K562 (cell line): ENCODE results near the gene OSBPL7. TPM values are rescaled to one million over a fixed set of nuclear protein-coding genes. Genes with fewer than 3 reads are reported as not detected.

ENCODE experiments used
- FIP1L1 ChIP-seq: fragments of 200-400 bp; formaldehyde crosslinking; IDR thresholded peaks from 2 replicates; pipeline ENCODE4 v1.6.1; 2018; ENCODE audit warnings: mild to moderate bottlenecking, low read depth, low read length; ENCODE audit not compliant: poor library complexity, severe bottlenecking
- GTF2B ChIP-seq: IDR thresholded peaks from 2 replicates; pipeline ENCODE4 v1.6.1; 2011; ENCODE audit not compliant: insufficient read length; ENCODE audit errors: extremely low read depth
- PHB2 ChIP-seq: fragments of 450-650 bp; IDR thresholded peaks from 2 replicates; pipeline ENCODE4 v1.6.1; 2017; ENCODE audit warnings: low read depth
- STAT5B ChIP-seq: fragments of 250-450 bp; sonication (Bioruptor Pico); IDR thresholded peaks from 2 replicates; pipeline ENCODE4 v1.8.0; 2021; ENCODE audit warnings: mild to moderate bottlenecking, inconsistent platforms
- polyA plus RNA-seq, 8 experiments: library from polyadenylated mRNA; depleted of rRNA in 4 of 8; stranded (reverse) in 5 of 8; unstranded in 3 of 8; fragments of >200 nt; fragmentation: Nextera tagmentation in 2 of 8; fragmentation: Illumina TruSeq in 1 of 8; extraction: Ambion mirVana in 2 of 8; extraction: Trizol in 1 of 8; gene quantifications; 2 replicates each; pipeline versions ENCODE4 v1.2.1 to v1.2.3, GENCODE V29; 2011 to 2014; ENCODE audit warnings: inconsistent platforms in 1 of 8, missing spikeins in 1 of 8
- total RNA-seq, 7 experiments: library from RNA; depleted of rRNA in 6 of 7; stranded (reverse); fragments of >200 nt in 6 of 7; fragmentation: Illumina TruSeq in 2 of 7; extraction: Trizol in 2 of 7; gene quantifications; 2 replicates each; pipeline versions ENCODE4 v1.2.1 to v1.2.3, GENCODE V29; 2011 to 2021; ENCODE audit warnings: low replicate concordance in 1 of 7
- TF ChIP-seq, protein P1 (sequence below), 2 experiments: fragments of 450-650 bp; formaldehyde crosslinking in 1 of 2; IDR thresholded peaks; 2 replicates each; pipeline versions ENCODE4 v1.4.0 to v1.6.1; 2014 to 2020; ENCODE audit warnings: mild to moderate bottlenecking in 2 of 2, borderline replicate concordance in 1 of 2, low read depth in 1 of 2
- TF ChIP-seq, protein P2 (sequence below): sonication (generic); formaldehyde crosslinking; IDR thresholded peaks from 2 replicates; pipeline ENCODE4 v1.8.0; 2022; ENCODE audit warnings: mild to moderate bottlenecking, missing genetic modification reagents

The OSBPL7 gene
- total and polyA plus RNA-seq, 9 of the 15 experiments (the other 6 are each of a cell fraction or from before 2014, with no cell fraction given) = 0.32 to 11.9 (median 5.8) TPM

DNA sequence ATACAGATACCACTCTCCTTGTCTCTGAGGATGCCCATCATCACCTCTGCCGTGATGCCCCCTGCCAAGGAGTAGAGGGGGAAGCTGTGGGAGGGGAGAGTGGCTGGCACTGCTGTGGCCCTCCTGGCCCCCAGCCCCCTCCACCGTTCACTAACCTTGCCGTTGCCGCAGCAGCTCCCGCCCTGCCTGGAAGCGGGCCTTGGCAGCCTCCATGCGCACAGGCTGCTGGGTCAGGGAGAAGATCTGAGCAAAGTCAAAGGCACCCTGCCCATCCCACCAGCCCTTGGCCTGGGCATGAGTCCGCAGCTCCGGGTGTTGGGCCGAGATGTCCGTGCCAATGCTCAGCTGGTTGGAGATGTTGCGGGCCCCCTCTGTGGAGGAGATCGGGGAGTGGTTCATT is 17.0 kb upstream of the OSBPL7 start (continued):
- TF ChIP-seq, protein P1, sequence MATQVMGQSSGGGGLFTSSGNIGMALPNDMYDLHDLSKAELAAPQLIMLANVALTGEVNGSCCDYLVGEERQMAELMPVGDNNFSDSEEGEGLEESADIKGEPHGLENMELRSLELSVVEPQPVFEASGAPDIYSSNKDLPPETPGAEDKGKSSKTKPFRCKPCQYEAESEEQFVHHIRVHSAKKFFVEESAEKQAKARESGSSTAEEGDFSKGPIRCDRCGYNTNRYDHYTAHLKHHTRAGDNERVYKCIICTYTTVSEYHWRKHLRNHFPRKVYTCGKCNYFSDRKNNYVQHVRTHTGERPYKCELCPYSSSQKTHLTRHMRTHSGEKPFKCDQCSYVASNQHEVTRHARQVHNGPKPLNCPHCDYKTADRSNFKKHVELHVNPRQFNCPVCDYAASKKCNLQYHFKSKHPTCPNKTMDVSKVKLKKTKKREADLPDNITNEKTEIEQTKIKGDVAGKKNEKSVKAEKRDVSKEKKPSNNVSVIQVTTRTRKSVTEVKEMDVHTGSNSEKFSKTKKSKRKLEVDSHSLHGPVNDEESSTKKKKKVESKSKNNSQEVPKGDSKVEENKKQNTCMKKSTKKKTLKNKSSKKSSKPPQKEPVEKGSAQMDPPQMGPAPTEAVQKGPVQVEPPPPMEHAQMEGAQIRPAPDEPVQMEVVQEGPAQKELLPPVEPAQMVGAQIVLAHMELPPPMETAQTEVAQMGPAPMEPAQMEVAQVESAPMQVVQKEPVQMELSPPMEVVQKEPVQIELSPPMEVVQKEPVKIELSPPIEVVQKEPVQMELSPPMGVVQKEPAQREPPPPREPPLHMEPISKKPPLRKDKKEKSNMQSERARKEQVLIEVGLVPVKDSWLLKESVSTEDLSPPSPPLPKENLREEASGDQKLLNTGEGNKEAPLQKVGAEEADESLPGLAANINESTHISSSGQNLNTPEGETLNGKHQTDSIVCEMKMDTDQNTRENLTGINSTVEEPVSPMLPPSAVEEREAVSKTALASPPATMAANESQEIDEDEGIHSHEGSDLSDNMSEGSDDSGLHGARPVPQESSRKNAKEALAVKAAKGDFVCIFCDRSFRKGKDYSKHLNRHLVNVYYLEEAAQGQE (IDR thresholded peaks at IDR 0.05; ENCODE audit: borderline replicate concordance) = no peak
- TF ChIP-seq, protein P1 (CRISPR knock-in tag; IDR thresholded peaks at IDR 0.05; ENCODE audit: low read depth) = no peak
- TF ChIP-seq FIP1L1 (no peak), PHB2 (no peak), STAT5B (CRISPR knock-in tag) (no peak), GTF2B (no peak)
- TF ChIP-seq, protein P2, sequence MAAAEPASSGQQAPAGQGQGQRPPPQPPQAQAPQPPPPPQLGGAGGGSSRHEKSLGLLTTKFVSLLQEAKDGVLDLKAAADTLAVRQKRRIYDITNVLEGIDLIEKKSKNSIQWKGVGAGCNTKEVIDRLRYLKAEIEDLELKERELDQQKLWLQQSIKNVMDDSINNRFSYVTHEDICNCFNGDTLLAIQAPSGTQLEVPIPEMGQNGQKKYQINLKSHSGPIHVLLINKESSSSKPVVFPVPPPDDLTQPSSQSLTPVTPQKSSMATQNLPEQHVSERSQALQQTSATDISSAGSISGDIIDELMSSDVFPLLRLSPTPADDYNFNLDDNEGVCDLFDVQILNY (CRISPR knock-in tag) = no peak
